GM12878 (cell line): Measurements from ENCODE around the gene ERMARD. TPM values are rescaled to one million over a fixed set of nuclear protein-coding genes. Genes with fewer than 3 reads are reported as not detected.

Experiments used
- GABPA ChIP-seq: IDR thresholded peaks from 2 replicates; pipeline ENCODE4 v1.6.1; 2014; ENCODE audit warnings: antibody characterized with exemption, low read depth, mild to moderate bottlenecking, inconsistent platforms
- MEF2A ChIP-seq: IDR thresholded peaks from 2 replicates; pipeline ENCODE4 v1.6.1; 2011; ENCODE audit warnings: low read depth, mild to moderate bottlenecking, low read length, moderate library complexity; ENCODE audit not compliant: insufficient read depth
- PAX5 ChIP-seq: IDR thresholded peaks from 2 replicates; pipeline ENCODE4 v1.6.1; 2011; ENCODE audit warnings: low read depth, low read length, borderline replicate concordance
- RB1 ChIP-seq: fragments of 450-650 bp; formaldehyde crosslinking; IDR thresholded peaks from 2 replicates; pipeline ENCODE4 v1.6.1; 2017; ENCODE audit warnings: mild to moderate bottlenecking, borderline replicate concordance
- SIN3A ChIP-seq: IDR thresholded peaks from 2 replicates; pipeline ENCODE4 v1.6.1; 2012; ENCODE audit warnings: low read depth, low read length, improper control_type of control experiment
- SMARCA5 ChIP-seq: fragments of 450-650 bp; IDR thresholded peaks from 2 replicates; pipeline ENCODE4 v1.6.1; 2017; ENCODE audit warnings: mild to moderate bottlenecking
- SUZ12 ChIP-seq: fragments of 200-600 bp; sonication (generic); IDR thresholded peaks from one replicate; pipeline ENCODE4 v1.6.1; 2018; ENCODE audit warnings: antibody characterized with exemption, mild to moderate bottlenecking; ENCODE audit not compliant: unreplicated experiment
- WRNIP1 ChIP-seq: IDR thresholded peaks from 2 replicates; pipeline ENCODE4 v1.6.1; 2011; ENCODE audit warnings: low read depth, low read length, improper control_type of control experiment, borderline replicate concordance
- polyA plus RNA-seq, 11 experiments: library from polyadenylated mRNA; depleted of rRNA in 4 of 11; unstranded in 6 of 11; stranded (reverse) in 5 of 11; fragments of >200 nt; fragmentation: Nextera tagmentation in 4 of 11; fragmentation: Illumina TruSeq in 1 of 11; extraction: Ambion mirVana in 4 of 11; extraction: Trizol in 1 of 11; gene quantifications; 1 replicate in 1 of 11; 2 replicates in 10 of 11; pipeline versions ENCODE4 v1.2.1 to v1.2.3, GENCODE V29; 2011 to 2016; ENCODE audit warnings: inconsistent platforms in 2 of 11, missing spikeins in 2 of 11, low read depth in 1 of 11
- total RNA-seq, 4 experiments: library from RNA; depleted of rRNA in 3 of 4; stranded (reverse); fragments of >200 nt in 3 of 4; fragmentation: Illumina TruSeq in 1 of 4; extraction: Trizol in 1 of 4; gene quantifications; 2 replicates each; pipeline versions ENCODE4 v1.2.1 to v1.2.3, GENCODE V29; 2013 to 2021
- TF ChIP-seq, protein P1 (sequence below): fragments of 450-650 bp; IDR thresholded peaks from 2 replicates; pipeline ENCODE4 v1.6.1; 2016; ENCODE audit warnings: mild to moderate bottlenecking, moderate library complexity, borderline replicate concordance
- TF ChIP-seq, protein P2 (sequence below): fragments of 450-650 bp; IDR thresholded peaks from 2 replicates; pipeline ENCODE4 v1.6.1; 2016; ENCODE audit warnings: mild to moderate bottlenecking

The ERMARD gene
- total and polyA plus RNA-seq, 10 of the 15 experiments (the other 5 are each of a cell fraction or from before 2014, with no cell fraction given): 24.4 to 63.3 (median 34.1) TPM

DNA sequence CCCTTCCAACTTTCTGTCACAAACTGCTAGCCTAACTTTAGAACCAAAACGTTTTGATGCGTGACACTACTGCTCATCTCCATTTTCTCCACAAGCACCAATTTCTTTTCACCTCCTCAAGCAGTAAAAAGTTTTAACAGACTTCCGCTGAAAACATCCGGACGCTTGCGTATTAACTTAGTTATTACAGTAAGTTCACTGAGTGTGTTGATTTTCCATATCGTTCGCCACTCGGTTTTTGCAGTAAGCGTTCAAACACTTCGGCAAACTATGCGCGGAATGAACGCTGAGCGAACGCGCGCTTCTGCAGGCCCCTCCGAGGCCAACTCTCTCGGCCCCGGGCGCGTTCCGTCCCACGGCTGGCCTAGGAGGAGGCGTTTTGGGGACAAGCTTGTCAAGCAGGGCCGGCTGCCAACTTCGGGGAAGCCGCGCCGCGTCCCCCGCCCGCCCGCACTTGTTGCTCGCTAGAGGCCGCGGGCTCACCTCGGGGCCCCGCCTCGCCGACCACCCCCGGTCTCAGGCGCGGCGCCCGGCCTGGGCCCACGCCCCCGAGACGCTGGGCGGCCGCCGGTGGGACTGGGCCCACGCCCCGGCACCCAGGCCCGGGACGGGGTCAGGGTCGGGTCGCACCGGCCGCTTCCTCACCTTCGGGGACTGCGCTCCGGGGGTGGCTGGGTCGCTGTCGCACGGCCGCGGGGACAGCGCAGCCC, 28.1 kb upstream of the ERMARD start (continued):
- TF ChIP-seq, protein P1, sequence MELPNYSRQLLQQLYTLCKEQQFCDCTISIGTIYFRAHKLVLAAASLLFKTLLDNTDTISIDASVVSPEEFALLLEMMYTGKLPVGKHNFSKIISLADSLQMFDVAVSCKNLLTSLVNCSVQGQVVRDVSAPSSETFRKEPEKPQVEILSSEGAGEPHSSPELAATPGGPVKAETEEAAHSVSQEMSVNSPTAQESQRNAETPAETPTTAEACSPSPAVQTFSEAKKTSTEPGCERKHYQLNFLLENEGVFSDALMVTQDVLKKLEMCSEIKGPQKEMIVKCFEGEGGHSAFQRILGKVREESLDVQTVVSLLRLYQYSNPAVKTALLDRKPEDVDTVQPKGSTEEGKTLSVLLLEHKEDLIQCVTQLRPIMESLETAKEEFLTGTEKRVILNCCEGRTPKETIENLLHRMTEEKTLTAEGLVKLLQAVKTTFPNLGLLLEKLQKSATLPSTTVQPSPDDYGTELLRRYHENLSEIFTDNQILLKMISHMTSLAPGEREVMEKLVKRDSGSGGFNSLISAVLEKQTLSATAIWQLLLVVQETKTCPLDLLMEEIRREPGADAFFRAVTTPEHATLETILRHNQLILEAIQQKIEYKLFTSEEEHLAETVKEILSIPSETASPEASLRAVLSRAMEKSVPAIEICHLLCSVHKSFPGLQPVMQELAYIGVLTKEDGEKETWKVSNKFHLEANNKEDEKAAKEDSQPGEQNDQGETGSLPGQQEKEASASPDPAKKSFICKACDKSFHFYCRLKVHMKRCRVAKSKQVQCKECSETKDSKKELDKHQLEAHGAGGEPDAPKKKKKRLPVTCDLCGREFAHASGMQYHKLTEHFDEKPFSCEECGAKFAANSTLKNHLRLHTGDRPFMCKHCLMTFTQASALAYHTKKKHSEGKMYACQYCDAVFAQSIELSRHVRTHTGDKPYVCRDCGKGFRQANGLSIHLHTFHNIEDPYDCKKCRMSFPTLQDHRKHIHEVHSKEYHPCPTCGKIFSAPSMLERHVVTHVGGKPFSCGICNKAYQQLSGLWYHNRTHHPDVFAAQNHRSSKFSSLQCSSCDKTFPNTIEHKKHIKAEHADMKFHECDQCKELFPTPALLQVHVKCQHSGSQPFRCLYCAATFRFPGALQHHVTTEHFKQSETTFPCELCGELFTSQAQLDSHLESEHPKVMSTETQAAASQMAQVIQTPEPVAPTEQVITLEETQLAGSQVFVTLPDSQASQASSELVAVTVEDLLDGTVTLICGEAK: no peak
- peak; percentile 58 for TF ChIP-seq GABPA
- no peak for TF ChIP-seq SUZ12
- 0 out of 2 replicates have a peak, but pooled peaks have one; percentile 3 for TF ChIP-seq PAX5
- TF ChIP-seq SMARCA5: 0 out of 2 replicates have a peak, but pooled peaks have one; percentile 18
- peak; percentile 76; the same call in 1 of the 2 replicates for TF ChIP-seq RB1
- TF ChIP-seq, protein P2, sequence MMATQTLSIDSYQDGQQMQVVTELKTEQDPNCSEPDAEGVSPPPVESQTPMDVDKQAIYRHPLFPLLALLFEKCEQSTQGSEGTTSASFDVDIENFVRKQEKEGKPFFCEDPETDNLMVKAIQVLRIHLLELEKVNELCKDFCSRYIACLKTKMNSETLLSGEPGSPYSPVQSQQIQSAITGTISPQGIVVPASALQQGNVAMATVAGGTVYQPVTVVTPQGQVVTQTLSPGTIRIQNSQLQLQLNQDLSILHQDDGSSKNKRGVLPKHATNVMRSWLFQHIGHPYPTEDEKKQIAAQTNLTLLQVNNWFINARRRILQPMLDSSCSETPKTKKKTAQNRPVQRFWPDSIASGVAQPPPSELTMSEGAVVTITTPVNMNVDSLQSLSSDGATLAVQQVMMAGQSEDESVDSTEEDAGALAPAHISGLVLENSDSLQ: no peak
- no peak for TF ChIP-seq WRNIP1
- TF ChIP-seq SIN3A: 0 out of 2 replicates have a peak, but pooled peaks have one; percentile 29
- TF ChIP-seq MEF2A: no peak
- TF ChIP-seq, all 136 proteins: peak for 19
